ENCODE measurements around the gene ZNF536.

ZNF536 gene

GRCh38 chr19:30519607-30520205 lies 147.5 kb downstream of the ZNF536 start:
- in situ Hi-C loops (cut with MboI; ENCODE audit: low sequenced_read_pairs): no loop called here

GRCh38 chr19:30520735-30521479 lies 148.7 kb downstream of the ZNF536 start:
- in situ Hi-C loops (cut with MboI; ENCODE audit: low sequenced_read_pairs): no loop called here

- in situ Hi-C loops (cut with MboI; ENCODE audit: low sequenced_read_pairs): no loop called here
These were observed 149.8 kb downstream of the ZNF536 start for GRCh38 chr19:30521937-30522336.

- in situ Hi-C loops (cut with MboI; ENCODE audit: low sequenced_read_pairs): no loop called here
These were observed 150.2 kb downstream of the ZNF536 start for GRCh38 chr19:30522341-30522740.

GRCh38 chr19:30523791-30524190 lies 151.6 kb downstream of the ZNF536 start:
- in situ Hi-C loops (cut with MboI; ENCODE audit: low sequenced_read_pairs): no loop called here

GRCh38 chr19:30525383-30525782 lies 153.2 kb downstream of the ZNF536 start:
- in situ Hi-C loops (cut with MboI; ENCODE audit: low sequenced_read_pairs): no loop called here

- in situ Hi-C loops (cut with MboI; ENCODE audit: low sequenced_read_pairs): no loop called here
These were observed 156.7 kb downstream of the ZNF536 start for GRCh38 chr19:30528919-30529318.

GRCh38 chr19:30529876-30530275 lies 157.7 kb downstream of the ZNF536 start:
- in situ Hi-C loops (cut with MboI; ENCODE audit: low sequenced_read_pairs): no loop called here

- in situ Hi-C loops (cut with MboI; ENCODE audit: low sequenced_read_pairs): no loop called here
These were observed 158.6 kb downstream of the ZNF536 start for GRCh38 chr19:30530751-30531150.

GRCh38 chr19:30535011-30535410 lies 162.8 kb downstream of the ZNF536 start:
- in situ Hi-C loops (cut with MboI; ENCODE audit: low sequenced_read_pairs): no loop called here

GRCh38 chr19:30536975-30537374 lies 164.8 kb downstream of the ZNF536 start:
- in situ Hi-C loops (cut with MboI; ENCODE audit: low sequenced_read_pairs): no loop called here

GRCh38 chr19:30539315-30539714 lies 167.1 kb downstream of the ZNF536 start:
- in situ Hi-C loops (cut with MboI; ENCODE audit: low sequenced_read_pairs): no loop called here

- in situ Hi-C loops (cut with MboI; ENCODE audit: low sequenced_read_pairs): no loop called here
These were observed 167.8 kb downstream of the ZNF536 start for GRCh38 chr19:30539981-30540380.

GRCh38 chr19:30540761-30541160 lies 168.6 kb downstream of the ZNF536 start:
- in situ Hi-C loops (cut with MboI; ENCODE audit: low sequenced_read_pairs): no loop called here

GRCh38 chr19:30541575-30541974 lies 169.4 kb downstream of the ZNF536 start:
- in situ Hi-C loops (cut with MboI; ENCODE audit: low sequenced_read_pairs): no loop called here

GRCh38 chr19:30543243-30543945 lies 171.2 kb downstream of the ZNF536 start:
- in situ Hi-C loops (cut with MboI; ENCODE audit: low sequenced_read_pairs): no loop called here

- in situ Hi-C loops (cut with MboI; ENCODE audit: low sequenced_read_pairs): no loop called here
These were observed 173.6 kb downstream of the ZNF536 start for GRCh38 chr19:30545752-30546151.

GRCh38 chr19:30546332-30546731 lies 174.1 kb downstream of the ZNF536 start:
- in situ Hi-C loops (cut with MboI; ENCODE audit: low sequenced_read_pairs): no loop called here

- in situ Hi-C loops (cut with MboI; ENCODE audit: low sequenced_read_pairs): no loop called here
These were observed 175.1 kb downstream of the ZNF536 start for GRCh38 chr19:30547246-30547645.

- in situ Hi-C loops (cut with MboI; ENCODE audit: low sequenced_read_pairs): no loop called here
These were observed 177.0 kb downstream of the ZNF536 start for GRCh38 chr19:30549151-30549550.

GRCh38 chr19:30551271-30551670 lies 179.1 kb downstream of the ZNF536 start:
- in situ Hi-C loops (cut with MboI; ENCODE audit: low sequenced_read_pairs): no loop called here

- in situ Hi-C loops (cut with MboI; ENCODE audit: low sequenced_read_pairs): no loop called here
These were observed 180.4 kb downstream of the ZNF536 start for GRCh38 chr19:30552593-30552992.

Data from HL-60/S4 (cell line).